ENCODE results near the gene TIMP2. TPM values are rescaled to one million over a fixed set of nuclear protein-coding genes. Genes with fewer than 3 reads are reported as not detected.
A peak's percentile ranks its signal among the peaks of the same experiment; 100 is the strongest.
"Not testable (repeated sequence)": the region's sequence is repeated elsewhere in the genome, so short reads cannot be mapped to it uniquely, and the experiment has no call there.

TIMP2 gene
- total and polyA plus RNA-seq, 11 donors: 25.1 to 201 (median 88.3) TPM

DNA sequence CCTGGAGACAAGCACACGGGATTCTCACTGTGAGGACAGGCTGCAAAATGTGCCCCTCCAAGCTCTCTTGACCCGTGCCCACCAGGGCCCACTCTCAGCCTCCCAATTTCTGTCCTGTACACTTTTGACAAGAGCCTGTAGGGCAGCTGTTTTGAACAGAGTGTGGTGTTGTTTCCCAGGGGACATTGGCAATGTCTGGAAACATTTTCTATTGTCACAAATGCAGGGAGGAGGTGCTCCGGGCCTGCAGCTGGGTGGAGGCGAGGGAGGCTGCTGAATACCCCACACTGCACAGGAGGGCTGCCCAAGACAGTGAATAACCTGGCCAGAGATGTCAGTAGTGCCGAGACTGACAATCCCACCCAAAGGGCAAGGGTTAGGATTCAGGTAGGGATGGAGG, 32.7 kb downstream of the TIMP2 start:
- H3K9me3 ChIP-seq: no peaks in the 10 kb centered on the region
- TF ChIP-seq, protein P1, sequence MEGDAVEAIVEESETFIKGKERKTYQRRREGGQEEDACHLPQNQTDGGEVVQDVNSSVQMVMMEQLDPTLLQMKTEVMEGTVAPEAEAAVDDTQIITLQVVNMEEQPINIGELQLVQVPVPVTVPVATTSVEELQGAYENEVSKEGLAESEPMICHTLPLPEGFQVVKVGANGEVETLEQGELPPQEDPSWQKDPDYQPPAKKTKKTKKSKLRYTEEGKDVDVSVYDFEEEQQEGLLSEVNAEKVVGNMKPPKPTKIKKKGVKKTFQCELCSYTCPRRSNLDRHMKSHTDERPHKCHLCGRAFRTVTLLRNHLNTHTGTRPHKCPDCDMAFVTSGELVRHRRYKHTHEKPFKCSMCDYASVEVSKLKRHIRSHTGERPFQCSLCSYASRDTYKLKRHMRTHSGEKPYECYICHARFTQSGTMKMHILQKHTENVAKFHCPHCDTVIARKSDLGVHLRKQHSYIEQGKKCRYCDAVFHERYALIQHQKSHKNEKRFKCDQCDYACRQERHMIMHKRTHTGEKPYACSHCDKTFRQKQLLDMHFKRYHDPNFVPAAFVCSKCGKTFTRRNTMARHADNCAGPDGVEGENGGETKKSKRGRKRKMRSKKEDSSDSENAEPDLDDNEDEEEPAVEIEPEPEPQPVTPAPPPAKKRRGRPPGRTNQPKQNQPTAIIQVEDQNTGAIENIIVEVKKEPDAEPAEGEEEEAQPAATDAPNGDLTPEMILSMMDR (IDR thresholded peaks at IDR 0.05): no peak
- no peak for TF ChIP-seq POLR2A (IDR thresholded peaks at IDR 0.05)
- H3K27me3 ChIP-seq: no peaks in the 10 kb centered on the region
- no peak overlapping the region for H3K4me3 ChIP-seq
- H3K27ac ChIP-seq: peak overlapping the region in 8 of 12 donors; percentile 7 to 86 (median 30)
- H3K4me1 ChIP-seq: peaks cover 8 to 78% (median 62%) of the 10 kb centered on the region in 12 donors
- H3K36me3 ChIP-seq: peaks cover 0 to 7% (median 0%) of the 10 kb centered on the region in 9 donors
- 28 to 56% (median 36%) methylated on average over 5 of the region's 5 CpGs for WGBS, 4 donors
- ATAC-seq (no peak), DNase-seq (no peak)
- intact Hi-C loops (cut with DNase I): no loop called here

- no peak overlapping the region for H3K4me3 ChIP-seq
- H3K4me1 ChIP-seq: peaks cover 8 to 74% (median 58%) of the 10 kb centered on the region in 12 donors
- H3K9me3 ChIP-seq: no peaks in the 10 kb centered on the region
- TF ChIP-seq POLR2A (IDR thresholded peaks at IDR 0.05): no peak
- TF ChIP-seq, protein P1 (IDR thresholded peaks at IDR 0.05): no peak
- H3K27ac ChIP-seq: peak overlapping the region in 8 of 12 donors; percentile 3 to 86 (median 30)
- intact Hi-C loops (cut with DNase I): no loop called here
- DNase-seq (no peak), ATAC-seq (no peak)
- 78 to 86% (median 81%) methylated on average over 13 to 14 of the region's 14 CpGs for WGBS, 4 donors
- H3K36me3 ChIP-seq: peaks cover 0 to 7% (median 0%) of the 10 kb centered on the region in 9 donors
- no peaks in the 10 kb centered on the region for H3K27me3 ChIP-seq
These were observed 33.1 kb downstream of the TIMP2 start for GRCh38 chr17:78892062-78892456.

- DNase-seq (no peak), ATAC-seq (peak in 3 of 4 donors; percentile 19 to 36 (median 34))
- Histone ChIP-seq H3K9me3 (no peaks in the 10 kb centered on the region), H3K36me3 (peaks cover 0 to 7% (median 0%) of the 10 kb centered on the region in 9 donors), H3K4me3 (no peak overlapping the region), H3K27ac (peak overlapping the region in 8 of 12 donors; percentile 3 to 86 (median 30)), H3K4me1 (peaks cover 5 to 74% (median 54%) of the 10 kb centered on the region in 12 donors), H3K27me3 (no peaks in the 10 kb centered on the region)
- TF ChIP-seq, protein P1 (IDR thresholded peaks at IDR 0.05): no peak
- TF ChIP-seq POLR2A (IDR thresholded peaks at IDR 0.05): no peak
- intact Hi-C loops (cut with DNase I): no loop called here
- WGBS, 4 donors: 71 to 84% (median 81%) methylated on average over 21 of the region's 21 CpGs
These were observed 33.7 kb downstream of the TIMP2 start for GRCh38 chr17:78891406-78892061.

DNA sequence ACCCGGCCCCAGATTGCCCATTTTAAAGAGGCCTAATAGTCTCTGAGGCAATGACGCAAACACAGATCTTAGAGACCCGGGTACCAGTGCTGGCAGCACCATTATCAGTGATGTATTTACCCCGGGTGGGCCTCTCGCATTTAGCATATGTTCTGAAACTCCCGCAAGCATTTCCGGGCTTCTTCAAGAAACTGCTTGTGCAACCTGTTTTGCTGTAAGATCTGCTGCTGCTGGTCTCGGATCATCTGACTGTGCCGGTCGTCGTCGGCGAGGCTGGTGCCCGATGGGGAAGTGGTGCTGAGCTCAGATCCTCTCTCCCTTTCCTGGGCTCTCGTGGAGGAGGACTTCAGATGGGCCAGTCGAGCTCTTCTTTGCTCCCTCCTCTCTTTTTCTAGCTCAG, 34.7 kb downstream of the TIMP2 start:
- peaks cover 5 to 74% (median 50%) of the 10 kb centered on the region in 12 donors for H3K4me1 ChIP-seq
- intact Hi-C loops (cut with DNase I): no loop called here
- peak; percentile 57 to 86 (median 73) for DNase-seq
- H3K36me3 ChIP-seq: peaks cover 0 to 7% (median 0%) of the 10 kb centered on the region in 9 donors
- no peak overlapping the region for H3K4me3 ChIP-seq
- no peaks in the 10 kb centered on the region for H3K27me3 ChIP-seq
- peak overlapping the region in 7 of 12 donors; percentile 1 to 86 (median 37) for H3K27ac ChIP-seq
- no peaks in the 10 kb centered on the region for H3K9me3 ChIP-seq
- TF ChIP-seq, protein P1 (IDR thresholded peaks at IDR 0.05): no peak
- TF ChIP-seq POLR2A (IDR thresholded peaks at IDR 0.05): no peak
- ATAC-seq: peak in 3 of 4 donors; percentile 41 to 61 (median 57)
- 85 to 91% (median 86%) methylated on average over 15 to 16 of the region's 16 CpGs for WGBS, 4 donors

GRCh38 chr17:78890096-78890495, 35.1 kb downstream of the TIMP2 start:
- ATAC-seq; intact Hi-C loops (cut with DNase I); H3K9me3 ChIP-seq; H3K27me3 ChIP-seq; H3K36me3 ChIP-seq; DNase-seq; H3K4me3 ChIP-seq: not testable (repeated sequence)
- Histone ChIP-seq H3K4me1 (peaks cover 5 to 74% (median 50%) of the 10 kb centered on the region in 12 donors), H3K27ac (peak overlapping the region in 8 of 12 donors; percentile 1 to 86 (median 27))
- WGBS, 4 donors: 90 to 96% (median 93%) methylated on average over 11 of the region's 11 CpGs

Data from heart left ventricle (tissue), 16 donors.